Prostate gland (tissue), 2 donors: Measurements from ENCODE around the gene MAMDC2. TPM values are rescaled to one million over a fixed set of nuclear protein-coding genes. Genes with fewer than 3 reads are reported as not detected.

Experiments used
- DNase-seq: peaks from one replicate; pipeline ENCODE4 v3.0.0-alpha.2; 2019; ENCODE audit warnings: low spot score
- H3K27ac ChIP-seq, 2 donors: fragments of 200-600 bp; sonication (generic); 2 replicates each; pipeline ENCODE4 v1.5.1; 2017 to 2019
- H3K27me3 ChIP-seq: fragments of 200-600 bp; sonication (generic); replicated peaks from 2 replicates; pipeline ENCODE4 v1.5.1; 2019; ENCODE audit not compliant: insufficient read depth
- H3K36me3 ChIP-seq, 2 donors: fragments of 200-600 bp; sonication (generic); 1 replicate in 1 of 2; 2 replicates in 1 of 2; pipeline versions ENCODE4 v1.5.1 to v1.8.1; 2017 to 2019
- H3K4me1 ChIP-seq: fragments of 200-600 bp; sonication (generic); replicated peaks from 2 replicates; pipeline ENCODE4 v1.5.1; 2019
- H3K4me3 ChIP-seq, 2 donors: fragments of 200-600 bp; sonication (generic); 2 replicates each; pipeline ENCODE4 v1.5.1; 2017 to 2019
- H3K9me3 ChIP-seq: fragments of 200-600 bp; sonication (generic); 2 replicates; pipeline ENCODE4 v1.5.1; 2017
- CTCF ChIP-seq, 4 experiments: fragments of 200-600 bp in 2 of 4; fragments of 450-650 bp in 2 of 4; sonication (generic) in 2 of 4; IDR thresholded peaks; 1 replicate in 3 of 4; 2 replicates in 1 of 4; pipeline ENCODE4 v1.5.1; 2016 to 2019; ENCODE audit warnings: antibody characterized with exemption in 4 of 4, mild to moderate bottlenecking in 2 of 4, moderate library complexity in 2 of 4
- POLR2A ChIP-seq: fragments of 450-650 bp; IDR thresholded peaks from one replicate; pipeline ENCODE4 v1.6.1; 2016; ENCODE audit warnings: antibody characterized with exemption, mild to moderate bottlenecking
- POLR2AphosphoS5 ChIP-seq: sonication (generic); formaldehyde crosslinking; IDR thresholded peaks from one replicate; pipeline ENCODE4 v1.6.1; 2017; ENCODE audit warnings: antibody characterized with exemption
- WGBS: methylation state at CpG from one replicate; pipeline ENCODE4 v1.1.5; 2018; 5-methylcytosine and 5-hydroxymethylcytosine counted together
- intact Hi-C: fragments of 100-400 bp; cut with DNase I; formaldehyde crosslinking; loops from one replicate; pipeline ENCODE4 v1.14.2; 2022
- total RNA-seq, 2 donors: library from RNA; depleted of rRNA; stranded (reverse); fragments of >200 nt; gene quantifications; one replicate each; pipeline ENCODE4 v1.1.0, GENCODE V29; 2016

The MAMDC2 gene
- total RNA-seq, 2 donors from 2014 or later, result 4.2 to 33.8 TPM

DNA sequence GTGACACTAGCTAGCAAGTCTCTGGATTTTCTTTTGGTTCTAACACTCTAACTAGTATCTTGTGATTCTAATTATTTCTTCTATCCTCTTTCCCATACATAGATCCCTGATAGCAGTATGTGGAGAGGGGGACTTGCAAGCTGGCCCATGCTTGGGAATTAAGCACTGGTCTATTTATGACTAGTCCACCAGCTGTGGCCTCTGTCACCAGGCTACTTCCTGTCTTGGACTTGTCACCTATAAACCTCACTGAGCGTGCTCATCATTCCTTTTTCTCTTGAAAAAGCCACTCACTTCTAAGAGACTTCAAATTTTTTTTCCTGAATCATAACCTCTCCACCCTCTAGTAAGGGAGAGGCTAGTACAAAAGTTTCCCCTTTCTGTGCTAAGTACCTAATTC lies 32.3 kb upstream of the MAMDC2 start:
- TF ChIP-seq POLR2A, result no peak
- TF ChIP-seq POLR2AphosphoS5, result no peak
- no peak for TF ChIP-seq CTCF (IDR thresholded peaks at IDR 0.05)
- Histone ChIP-seq H3K4me1 (no peaks in the 10 kb centered on the region), H3K27me3 (no peaks in the 10 kb centered on the region), H3K27ac (no peak overlapping the region), H3K36me3 (no peaks in the 10 kb centered on the region), H3K4me3 (no peak overlapping the region), H3K9me3 (no peaks in the 10 kb centered on the region)
- intact Hi-C loops, result no loop called here
- 93% methylated on average over 1 of the region's 1 CpG for WGBS
- DNase-seq, result no peak

DNA sequence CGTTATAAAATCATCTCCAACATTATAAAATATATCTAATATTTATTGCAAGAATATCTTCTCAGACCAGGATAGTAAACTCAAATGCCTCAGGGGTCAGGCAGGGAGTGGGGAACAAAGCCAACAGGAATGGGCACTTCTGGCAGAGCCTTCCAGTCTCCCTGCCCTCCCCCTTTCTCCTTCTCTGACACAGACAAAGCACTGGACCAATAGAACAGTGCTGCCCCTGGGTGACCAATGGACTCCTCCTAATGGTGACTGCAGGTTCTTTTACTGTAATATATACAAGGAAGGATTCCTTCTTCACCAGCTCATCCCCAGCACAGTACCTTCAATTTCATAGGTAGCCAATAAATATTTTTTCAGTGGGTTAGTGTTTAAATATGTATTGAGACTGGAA lies 31.1 kb upstream of the MAMDC2 start:
- Histone ChIP-seq H3K4me1 (no peaks in the 10 kb centered on the region), H3K36me3 (no peaks in the 10 kb centered on the region), H3K4me3 (no peak overlapping the region), H3K27ac (no peak overlapping the region), H3K9me3 (no peaks in the 10 kb centered on the region), H3K27me3 (no peaks in the 10 kb centered on the region)
- WGBS, result 77% methylated on average over 1 of the region's 1 CpG
- DNase-seq, result no peak
- TF ChIP-seq POLR2A, result no peak
- no peak for TF ChIP-seq POLR2AphosphoS5
- TF ChIP-seq CTCF (IDR thresholded peaks at IDR 0.05), result no peak
- intact Hi-C loops, result no loop called here

DNA sequence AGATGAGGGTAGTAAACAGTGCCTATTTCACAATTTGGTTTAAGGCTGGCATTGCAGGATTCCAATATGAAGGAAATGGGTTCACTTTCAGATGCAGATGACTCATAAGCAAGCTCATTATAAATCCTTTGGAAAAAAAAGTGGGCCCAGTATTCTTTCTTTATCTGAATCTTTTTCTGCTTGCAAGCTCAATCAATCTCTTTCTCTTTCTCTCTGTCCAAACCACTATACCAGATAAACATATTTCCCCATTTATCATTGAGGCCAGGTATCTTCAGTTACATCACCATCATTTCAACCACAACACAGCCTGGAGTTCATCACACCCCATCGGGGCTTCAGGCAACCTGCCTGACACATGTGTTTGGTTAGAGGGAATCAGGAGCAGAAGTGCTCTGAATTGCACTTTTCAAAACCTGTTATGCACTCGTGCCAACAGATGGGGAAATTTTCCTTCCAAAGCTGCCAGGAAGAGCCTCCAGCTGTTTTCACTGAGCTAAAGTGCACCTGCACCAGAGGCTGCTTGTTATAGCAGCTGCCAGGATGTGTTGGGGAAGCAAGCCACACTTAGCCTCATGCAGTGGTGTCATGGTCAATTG lies 30.0 kb upstream of the MAMDC2 start:
- Histone ChIP-seq H3K27me3 (no peaks in the 10 kb centered on the region), H3K4me3 (no peak overlapping the region), H3K27ac (no peak overlapping the region), H3K9me3 (no peaks in the 10 kb centered on the region), H3K4me1 (no peaks in the 10 kb centered on the region), H3K36me3 (no peaks in the 10 kb centered on the region)
- intact Hi-C loops, result no loop called here
- 51% methylated on average over 2 of the region's 2 CpGs for WGBS
- no peak for TF ChIP-seq CTCF (IDR thresholded peaks at IDR 0.05)
- TF ChIP-seq POLR2A, result no peak
- TF ChIP-seq POLR2AphosphoS5, result no peak
- DNase-seq, result no peak

- H3K27me3 ChIP-seq, result no peaks in the 10 kb centered on the region
- H3K4me1 ChIP-seq, result no peaks in the 10 kb centered on the region
- 91% methylated on average over 1 of the region's 1 CpG for WGBS
- DNase-seq, result no peak
- TF ChIP-seq POLR2A (no peak), POLR2AphosphoS5 (no peak), CTCF (IDR thresholded peaks at IDR 0.05) (no peak)
- H3K4me3 ChIP-seq, result no peak overlapping the region
- no peaks in the 10 kb centered on the region for H3K36me3 ChIP-seq
- intact Hi-C loops, result no loop called here
- no peaks in the 10 kb centered on the region for H3K9me3 ChIP-seq
- no peak overlapping the region for H3K27ac ChIP-seq
Measured at GRCh38 chr9:70015099-70015498, 28.5 kb upstream of the MAMDC2 start.

GRCh38 chr9:70020217-70020616 lies 23.4 kb upstream of the MAMDC2 start:
- intact Hi-C loops, result no loop called here

More at GRCh38 chr9:70020217-70020616, 23.4 kb upstream of the MAMDC2 start:
- WGBS, result 87% methylated on average over 5 of the region's 5 CpGs
- Histone ChIP-seq H3K4me3 (no peak overlapping the region), H3K27ac (no peak overlapping the region), H3K4me1 (no peaks in the 10 kb centered on the region), H3K9me3 (no peaks in the 10 kb centered on the region), H3K36me3 (no peaks in the 10 kb centered on the region), H3K27me3 (no peaks in the 10 kb centered on the region)
- TF ChIP-seq POLR2AphosphoS5, result no peak
- TF ChIP-seq CTCF (IDR thresholded peaks at IDR 0.05), result no peak
- TF ChIP-seq POLR2A, result no peak
- DNase-seq, result no peak
